HepG2 (cell line): Measurements from ENCODE around the gene PTPRD. TPM values are rescaled to one million over a fixed set of nuclear protein-coding genes. Genes with fewer than 3 reads are reported as not detected.

Source experiments
- IKZF1 ChIP-seq: fragments of 450-650 bp; IDR thresholded peaks from 2 replicates; pipeline ENCODE4 v1.7.1; 2016
- MTA3 ChIP-seq: sonication (generic); formaldehyde crosslinking; IDR thresholded peaks from 2 replicates; pipeline ENCODE4 v1.4.0; 2020; ENCODE audit warnings: missing genetic modification reagents
- SP140L ChIP-seq: sonication (generic); formaldehyde crosslinking; IDR thresholded peaks from 2 replicates; pipeline ENCODE4 v1.4.0; 2020; ENCODE audit warnings: missing genetic modification reagents, borderline replicate concordance
- ZNF101 ChIP-seq: sonication (generic); formaldehyde crosslinking; IDR thresholded peaks from 2 replicates; pipeline ENCODE4 v1.4.0; 2020; ENCODE audit warnings: mild to moderate bottlenecking, low read depth, missing genetic modification reagents, borderline replicate concordance
- ZNF570 ChIP-seq: sonication (generic); formaldehyde crosslinking; IDR thresholded peaks from 2 replicates; pipeline ENCODE4 v1.4.0; 2020; ENCODE audit warnings: mild to moderate bottlenecking, missing genetic modification reagents, borderline replicate concordance
- ZSCAN20 ChIP-seq: sonication (generic); formaldehyde crosslinking; IDR thresholded peaks from 2 replicates; pipeline ENCODE4 v1.4.0; 2020; ENCODE audit warnings: missing genetic modification reagents, mild to moderate bottlenecking, borderline replicate concordance
- polyA plus RNA-seq, 8 experiments: library from polyadenylated mRNA; depleted of rRNA in 3 of 8; stranded (reverse) in 7 of 8; unstranded in 1 of 8; fragments of >200 nt; fragmentation: Illumina TruSeq in 4 of 8; extraction: Trizol in 4 of 8; gene quantifications; 2 replicates each; pipeline versions ENCODE4 v1.2.1 to v1.2.3, GENCODE V29; 2011 to 2016; ENCODE audit warnings: low read depth in 4 of 8, missing spikeins in 1 of 8, mixed read lengths in 1 of 8; ENCODE audit not compliant: insufficient read depth in 1 of 8
- total RNA-seq, 5 experiments: library from RNA; depleted of rRNA; stranded (reverse); fragments of >200 nt; fragmentation: Illumina TruSeq; extraction: Trizol; gene quantifications; 2 replicates each; pipeline ENCODE4 v1.2.3, GENCODE V29; 2016; ENCODE audit warnings: low read depth in 1 of 5
- TF ChIP-seq, protein P1 (sequence below): IDR thresholded peaks from 2 replicates; pipeline ENCODE4 v1.4.0; 2020; ENCODE audit warnings: mild to moderate bottlenecking, missing genetic modification reagents
- TF ChIP-seq, protein P2 (sequence below): sonication (generic); formaldehyde crosslinking; IDR thresholded peaks from 2 replicates; pipeline ENCODE4 v1.5.0; 2020; ENCODE audit warnings: missing genetic modification reagents

Gene PTPRD
- total and polyA plus RNA-seq, 2 of the 13 experiments (the other 11 are each of a cell fraction or from before 2014, with no cell fraction given): 0.05 TPM; not detected in 1

DNA sequence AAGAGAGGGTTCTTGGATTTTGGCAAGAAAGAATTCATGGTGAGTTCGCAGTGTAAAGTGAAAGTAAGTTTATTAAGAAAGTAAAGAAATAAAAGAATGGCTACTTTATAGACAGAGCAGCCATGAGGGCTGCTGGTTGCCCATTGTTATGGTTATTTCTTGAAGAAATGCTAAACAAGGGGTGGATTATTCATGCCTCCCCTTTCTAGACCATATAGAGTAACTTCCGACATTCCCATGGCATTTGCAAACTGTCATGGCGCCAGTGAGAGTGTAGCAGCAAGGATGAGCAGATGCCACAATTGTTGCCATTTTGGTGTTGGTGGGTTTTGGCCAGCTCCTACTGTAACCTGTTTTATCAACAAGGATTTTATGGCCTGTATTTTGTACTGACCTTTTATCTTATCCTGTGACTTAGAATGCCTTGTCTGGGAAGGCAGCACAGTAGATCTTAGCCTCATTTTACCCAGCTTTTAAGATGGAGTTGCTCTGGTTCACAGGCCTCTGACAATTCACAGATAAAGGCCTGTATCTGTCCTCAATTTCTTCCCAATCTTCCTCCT, 1787.1 kb downstream of the PTPRD start (continued):
- TF ChIP-seq, protein P1, sequence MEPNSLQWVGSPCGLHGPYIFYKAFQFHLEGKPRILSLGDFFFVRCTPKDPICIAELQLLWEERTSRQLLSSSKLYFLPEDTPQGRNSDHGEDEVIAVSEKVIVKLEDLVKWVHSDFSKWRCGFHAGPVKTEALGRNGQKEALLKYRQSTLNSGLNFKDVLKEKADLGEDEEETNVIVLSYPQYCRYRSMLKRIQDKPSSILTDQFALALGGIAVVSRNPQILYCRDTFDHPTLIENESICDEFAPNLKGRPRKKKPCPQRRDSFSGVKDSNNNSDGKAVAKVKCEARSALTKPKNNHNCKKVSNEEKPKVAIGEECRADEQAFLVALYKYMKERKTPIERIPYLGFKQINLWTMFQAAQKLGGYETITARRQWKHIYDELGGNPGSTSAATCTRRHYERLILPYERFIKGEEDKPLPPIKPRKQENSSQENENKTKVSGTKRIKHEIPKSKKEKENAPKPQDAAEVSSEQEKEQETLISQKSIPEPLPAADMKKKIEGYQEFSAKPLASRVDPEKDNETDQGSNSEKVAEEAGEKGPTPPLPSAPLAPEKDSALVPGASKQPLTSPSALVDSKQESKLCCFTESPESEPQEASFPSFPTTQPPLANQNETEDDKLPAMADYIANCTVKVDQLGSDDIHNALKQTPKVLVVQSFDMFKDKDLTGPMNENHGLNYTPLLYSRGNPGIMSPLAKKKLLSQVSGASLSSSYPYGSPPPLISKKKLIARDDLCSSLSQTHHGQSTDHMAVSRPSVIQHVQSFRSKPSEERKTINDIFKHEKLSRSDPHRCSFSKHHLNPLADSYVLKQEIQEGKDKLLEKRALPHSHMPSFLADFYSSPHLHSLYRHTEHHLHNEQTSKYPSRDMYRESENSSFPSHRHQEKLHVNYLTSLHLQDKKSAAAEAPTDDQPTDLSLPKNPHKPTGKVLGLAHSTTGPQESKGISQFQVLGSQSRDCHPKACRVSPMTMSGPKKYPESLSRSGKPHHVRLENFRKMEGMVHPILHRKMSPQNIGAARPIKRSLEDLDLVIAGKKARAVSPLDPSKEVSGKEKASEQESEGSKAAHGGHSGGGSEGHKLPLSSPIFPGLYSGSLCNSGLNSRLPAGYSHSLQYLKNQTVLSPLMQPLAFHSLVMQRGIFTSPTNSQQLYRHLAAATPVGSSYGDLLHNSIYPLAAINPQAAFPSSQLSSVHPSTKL: no peak
- TF ChIP-seq, protein P2, sequence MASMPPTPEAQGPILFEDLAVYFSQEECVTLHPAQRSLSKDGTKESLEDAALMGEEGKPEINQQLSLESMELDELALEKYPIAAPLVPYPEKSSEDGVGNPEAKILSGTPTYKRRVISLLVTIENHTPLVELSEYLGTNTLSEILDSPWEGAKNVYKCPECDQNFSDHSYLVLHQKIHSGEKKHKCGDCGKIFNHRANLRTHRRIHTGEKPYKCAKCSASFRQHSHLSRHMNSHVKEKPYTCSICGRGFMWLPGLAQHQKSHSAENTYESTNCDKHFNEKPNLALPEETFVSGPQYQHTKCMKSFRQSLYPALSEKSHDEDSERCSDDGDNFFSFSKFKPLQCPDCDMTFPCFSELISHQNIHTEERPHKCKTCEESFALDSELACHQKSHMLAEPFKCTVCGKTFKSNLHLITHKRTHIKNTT (CRISPR knock-in tag): no peak
- TF ChIP-seq ZNF101 (CRISPR knock-in tag): no peak
- TF ChIP-seq ZSCAN20: no peak
- no peak for TF ChIP-seq IKZF1
- TF ChIP-seq SP140L (CRISPR knock-in tag): no peak
- no peak for TF ChIP-seq ZNF570
- TF ChIP-seq MTA3 (CRISPR knock-in tag): no peak
- TF ChIP-seq, all 625 proteins: peak for 0
